Measurements from ENCODE around the gene TTLL7.

The TTLL7 gene

GRCh38 chr1:83838573-83838972 lies 160.4 kb downstream of the TTLL7 start:
- Histone ChIP-seq H3K9me2 (ENCODE audit: low read depth, low read length) (no peaks in the 10 kb centered on the region), H3K4me3 (ENCODE audit: low read depth, low read length, poor library complexity, severe bottlenecking) (no peak overlapping the region), H2AFZ (ENCODE audit: low read length) (no peak overlapping the region), H3K9ac (ENCODE audit: low read length) (no peak overlapping the region), H3K27me3 (ENCODE audit: insufficient read depth, low read length) (no peaks in the 10 kb centered on the region), H3K4me2 (ENCODE audit: low read length) (no peak overlapping the region), H3K36me3 (ENCODE audit: insufficient read depth, low read length) (no peaks in the 10 kb centered on the region), H3K79me2 (ENCODE audit: insufficient read depth, low read length) (no peaks in the 10 kb centered on the region), H3K4me1 (ENCODE audit: insufficient read depth, low read length, severe bottlenecking) (no peaks in the 10 kb centered on the region), H3K9me3 (ENCODE audit: low read length) (no peaks in the 10 kb centered on the region), H3F3A (ENCODE audit: insufficient read depth, low read length) (no peaks in the 10 kb centered on the region), H4K20me1 (ENCODE audit: insufficient read depth, low read length) (no peaks in the 10 kb centered on the region), H3K27ac (ENCODE audit: low read depth, low read length, poor library complexity, severe bottlenecking) (no peak overlapping the region)
- TF ChIP-seq CTCF (IDR thresholded peaks at IDR 0.05; ENCODE audit: low read length) (no peak), EZH2 (IDR thresholded peaks at IDR 0.05; ENCODE audit: borderline replicate concordance, low read length) (no peak)

- Histone ChIP-seq H3K36me3 (ENCODE audit: insufficient read depth, low read length) (no peaks in the 10 kb centered on the region), H3K4me2 (ENCODE audit: low read length) (no peak overlapping the region), H3K27me3 (ENCODE audit: insufficient read depth, low read length) (no peaks in the 10 kb centered on the region), H3K4me1 (ENCODE audit: insufficient read depth, low read length, severe bottlenecking) (no peaks in the 10 kb centered on the region), H3F3A (ENCODE audit: insufficient read depth, low read length) (no peaks in the 10 kb centered on the region), H2AFZ (ENCODE audit: low read length) (no peak overlapping the region), H3K4me3 (ENCODE audit: low read depth, low read length, poor library complexity, severe bottlenecking) (no peak overlapping the region), H3K9ac (ENCODE audit: low read length) (no peak overlapping the region), H3K9me2 (ENCODE audit: low read depth, low read length) (no peaks in the 10 kb centered on the region), H3K9me3 (ENCODE audit: low read length) (no peaks in the 10 kb centered on the region), H4K20me1 (ENCODE audit: insufficient read depth, low read length) (no peaks in the 10 kb centered on the region), H3K27ac (ENCODE audit: low read depth, low read length, poor library complexity, severe bottlenecking) (no peak overlapping the region), H3K79me2 (ENCODE audit: insufficient read depth, low read length) (no peaks in the 10 kb centered on the region)
- TF ChIP-seq EZH2 (IDR thresholded peaks at IDR 0.05; ENCODE audit: borderline replicate concordance, low read length) (no peak), CTCF (IDR thresholded peaks at IDR 0.05; ENCODE audit: low read length) (no peak)
Measured at GRCh38 chr1:83836543-83836942, 162.4 kb downstream of the TTLL7 start.

GRCh38 chr1:83834621-83835264 lies 164.2 kb downstream of the TTLL7 start:
- H3K9me3 ChIP-seq (ENCODE audit: low read length), result no peaks in the 10 kb centered on the region
- no peaks in the 10 kb centered on the region for H3K9me2 ChIP-seq (ENCODE audit: low read depth, low read length)
- H3K27ac ChIP-seq (ENCODE audit: low read depth, low read length, poor library complexity, severe bottlenecking), result no peak overlapping the region
- no peak overlapping the region for H3K9ac ChIP-seq (ENCODE audit: low read length)
- H3F3A ChIP-seq (ENCODE audit: insufficient read depth, low read length), result no peaks in the 10 kb centered on the region
- H3K4me2 ChIP-seq (ENCODE audit: low read length), result no peak overlapping the region
- no peak for TF ChIP-seq EZH2 (IDR thresholded peaks at IDR 0.05; ENCODE audit: borderline replicate concordance, low read length)
- TF ChIP-seq CTCF (IDR thresholded peaks at IDR 0.05; ENCODE audit: low read length), result no peak
- no peak overlapping the region for H2AFZ ChIP-seq (ENCODE audit: low read length)
- no peaks in the 10 kb centered on the region for H3K4me1 ChIP-seq (ENCODE audit: insufficient read depth, low read length, severe bottlenecking)
- no peaks in the 10 kb centered on the region for H4K20me1 ChIP-seq (ENCODE audit: insufficient read depth, low read length)
- H3K4me3 ChIP-seq (ENCODE audit: low read depth, low read length, poor library complexity, severe bottlenecking), result no peak overlapping the region
- H3K27me3 ChIP-seq (ENCODE audit: insufficient read depth, low read length), result no peaks in the 10 kb centered on the region
- no peaks in the 10 kb centered on the region for H3K36me3 ChIP-seq (ENCODE audit: insufficient read depth, low read length)
- no peaks in the 10 kb centered on the region for H3K79me2 ChIP-seq (ENCODE audit: insufficient read depth, low read length)
